Astrocyte of the cerebellum (primary cell): ENCODE results near the gene CDH20.

Experiments
- DNase-seq: peaks from one replicate; pipeline ENCODE4 v3.0.0-alpha.2; 2011; ENCODE audit warnings: low read depth
- H3K4me3 ChIP-seq: 2 replicates; pipeline ENCODE4 v1.5.1; 2011; ENCODE audit warnings: mild to moderate bottlenecking, low read depth, low read length, moderate library complexity
- in situ Hi-C: cut with HindIII; loops from 2 replicates; pipeline ENCODE4 v1.10.0; 2017; ENCODE audit warnings: low sequenced_read_pairs
- TF ChIP-seq, protein P1 (sequence below): IDR thresholded peaks from 2 replicates; pipeline ENCODE4 v1.5.1; 2012; ENCODE audit warnings: low read length, low read depth, moderate library complexity, mild to moderate bottlenecking; ENCODE audit errors: missing control alignments

CDH20 gene

DNA sequence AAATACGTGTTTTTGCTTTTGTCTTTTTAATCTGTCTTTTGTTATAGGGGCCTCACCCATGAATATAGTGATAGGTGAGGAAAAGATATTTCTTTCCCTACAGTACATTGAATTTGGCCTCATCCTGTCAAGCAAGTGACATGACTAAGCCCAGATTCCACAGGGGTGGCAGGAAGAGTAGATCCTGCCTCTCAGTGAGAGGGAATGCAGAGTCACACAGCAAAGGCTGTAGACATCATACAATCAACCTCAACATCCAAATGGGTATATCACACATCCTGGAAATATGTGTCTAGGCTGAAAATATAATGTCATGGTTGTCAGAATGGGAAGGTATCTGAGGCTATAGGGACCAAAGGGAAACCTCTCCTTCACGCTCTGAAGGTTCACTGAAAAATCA lies 269.6 kb downstream of the CDH20 start:
- in situ Hi-C loops: no loop called here
- no peak overlapping the region for H3K4me3 ChIP-seq
- no peak for DNase-seq
- TF ChIP-seq, protein P1, sequence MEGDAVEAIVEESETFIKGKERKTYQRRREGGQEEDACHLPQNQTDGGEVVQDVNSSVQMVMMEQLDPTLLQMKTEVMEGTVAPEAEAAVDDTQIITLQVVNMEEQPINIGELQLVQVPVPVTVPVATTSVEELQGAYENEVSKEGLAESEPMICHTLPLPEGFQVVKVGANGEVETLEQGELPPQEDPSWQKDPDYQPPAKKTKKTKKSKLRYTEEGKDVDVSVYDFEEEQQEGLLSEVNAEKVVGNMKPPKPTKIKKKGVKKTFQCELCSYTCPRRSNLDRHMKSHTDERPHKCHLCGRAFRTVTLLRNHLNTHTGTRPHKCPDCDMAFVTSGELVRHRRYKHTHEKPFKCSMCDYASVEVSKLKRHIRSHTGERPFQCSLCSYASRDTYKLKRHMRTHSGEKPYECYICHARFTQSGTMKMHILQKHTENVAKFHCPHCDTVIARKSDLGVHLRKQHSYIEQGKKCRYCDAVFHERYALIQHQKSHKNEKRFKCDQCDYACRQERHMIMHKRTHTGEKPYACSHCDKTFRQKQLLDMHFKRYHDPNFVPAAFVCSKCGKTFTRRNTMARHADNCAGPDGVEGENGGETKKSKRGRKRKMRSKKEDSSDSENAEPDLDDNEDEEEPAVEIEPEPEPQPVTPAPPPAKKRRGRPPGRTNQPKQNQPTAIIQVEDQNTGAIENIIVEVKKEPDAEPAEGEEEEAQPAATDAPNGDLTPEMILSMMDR: no peak
